Measurements from ENCODE around the gene RNF217. TPM values are rescaled to one million over a fixed set of nuclear protein-coding genes. Genes with fewer than 3 reads are reported as not detected.

The RNF217 gene
- total RNA-seq, 2 experiments from 2014 or later: 0.08 to 1.0 TPM

DNA sequence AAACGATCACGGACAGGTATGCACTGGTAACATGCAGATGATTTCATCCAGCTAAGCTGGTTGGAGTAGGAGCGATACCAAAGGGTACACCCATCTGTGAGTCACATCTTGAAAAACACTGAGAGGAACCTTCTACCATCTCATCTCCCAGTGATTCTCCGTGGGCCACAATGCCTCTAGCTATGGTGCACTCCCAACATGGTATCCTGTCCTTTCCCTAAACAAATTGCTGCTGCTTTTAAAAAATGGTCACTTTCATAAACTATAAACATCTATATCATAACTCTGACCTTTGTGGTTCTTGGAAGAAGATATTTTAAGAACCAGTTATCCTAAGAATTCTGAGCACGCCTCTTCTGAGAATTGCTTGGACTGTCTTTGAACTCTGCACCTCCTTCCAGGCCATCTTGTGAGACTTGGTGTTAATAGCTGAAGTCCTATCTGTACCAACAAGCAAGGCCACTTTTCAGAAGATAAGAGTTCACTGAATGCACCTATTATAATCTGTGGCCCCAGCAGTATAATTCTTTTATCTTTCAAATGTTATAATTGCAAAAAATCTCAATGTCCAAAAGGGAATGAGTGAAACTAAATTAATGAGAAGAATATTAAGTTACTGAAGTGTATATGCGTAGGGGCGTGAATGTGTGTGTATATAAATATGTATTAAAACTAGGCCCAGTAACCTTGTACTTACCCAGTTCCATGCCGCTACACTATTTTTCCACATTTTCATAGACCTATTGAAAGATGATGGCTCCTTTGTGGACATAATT lies 120.9 kb downstream of the RNF217 start:
- Mint-ChIP-seq H3K27me3 (peaks cover 5% of the 10 kb centered on the region), H3K4me1 (no peaks in the 10 kb centered on the region), H3K9me3 (no peaks in the 10 kb centered on the region), H3K4me3 (no peak overlapping the region), H3K36me3 (no peaks in the 10 kb centered on the region), H3K27ac (no peak overlapping the region)
- POLR2A ChIA-PET: no interaction called here
- ATAC-seq (ENCODE audit: low read depth) (no peak), DNase-seq (no peak)

DNA sequence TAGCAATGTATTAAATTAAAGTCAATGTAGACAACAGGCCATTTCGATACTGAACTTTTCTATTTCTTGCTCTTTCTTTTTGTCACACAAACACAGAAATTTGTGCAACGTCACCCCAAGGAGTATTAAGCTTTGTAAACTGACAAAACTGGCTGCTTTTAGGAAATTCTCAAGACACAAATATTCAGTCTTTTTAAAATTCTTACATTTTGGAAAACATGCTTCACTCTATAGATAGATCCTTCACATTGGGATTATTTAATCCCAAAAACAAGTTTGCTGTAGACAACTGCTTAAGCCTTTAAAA lies 121.4 kb downstream of the RNF217 start:
- H3K4me3 Mint-ChIP-seq: no peak overlapping the region
- peaks cover 5% of the 10 kb centered on the region for H3K27me3 Mint-ChIP-seq
- no peaks in the 10 kb centered on the region for H3K36me3 Mint-ChIP-seq
- H3K27ac Mint-ChIP-seq: no peak overlapping the region
- H3K4me1 Mint-ChIP-seq: no peaks in the 10 kb centered on the region
- POLR2A ChIA-PET: no interaction called here
- DNase-seq (no peak), ATAC-seq (ENCODE audit: low read depth) (no peak)
- no peaks in the 10 kb centered on the region for H3K9me3 Mint-ChIP-seq

DNA sequence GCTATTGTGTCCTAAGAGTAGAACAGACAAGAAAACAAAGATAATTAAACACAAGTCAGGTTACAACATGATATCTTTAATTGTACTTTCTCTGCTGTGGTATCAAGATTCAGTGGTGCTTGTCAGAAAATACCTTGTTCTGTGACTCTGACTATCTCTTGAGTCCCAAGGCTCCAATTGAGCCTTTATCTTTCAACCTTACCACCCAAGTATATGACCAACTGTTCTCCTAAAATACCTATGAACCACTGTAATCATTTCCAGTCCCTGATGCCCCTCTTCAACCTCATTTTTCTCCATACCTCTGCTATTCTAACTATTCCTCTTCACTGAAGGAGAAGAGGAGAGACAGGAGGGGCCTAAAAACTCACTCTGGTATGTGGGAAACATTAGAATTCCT lies 124.5 kb downstream of the RNF217 start:
- POLR2A ChIA-PET: no interaction called here
- H3K27me3 Mint-ChIP-seq: peaks cover 2% of the 10 kb centered on the region
- no peak overlapping the region for H3K27ac Mint-ChIP-seq
- H3K4me3 Mint-ChIP-seq: no peak overlapping the region
- H3K4me1 Mint-ChIP-seq: no peaks in the 10 kb centered on the region
- no peak for DNase-seq
- H3K9me3 Mint-ChIP-seq: no peaks in the 10 kb centered on the region
- ATAC-seq (ENCODE audit: low read depth): no peak
- H3K36me3 Mint-ChIP-seq: no peaks in the 10 kb centered on the region

DNA sequence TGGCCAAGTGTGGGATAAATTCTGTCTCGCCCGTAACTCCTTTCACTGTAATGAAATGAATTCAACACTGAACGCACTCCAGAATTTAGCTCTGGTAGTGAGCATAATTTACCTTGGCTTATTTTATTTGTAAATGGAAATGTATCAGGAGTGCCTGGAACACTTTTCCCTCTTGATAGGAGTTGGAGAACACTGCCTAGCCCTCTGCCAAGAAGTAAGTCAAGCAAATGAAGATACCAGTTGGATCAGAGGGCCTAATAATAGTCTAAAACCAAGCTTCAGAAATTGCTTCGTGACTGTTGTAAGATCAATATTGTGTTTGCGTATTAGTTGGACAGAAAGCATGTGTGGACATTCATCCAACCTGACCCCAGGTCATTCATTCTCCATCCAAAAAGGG lies 126.7 kb downstream of the RNF217 start:
- Mint-ChIP-seq H3K4me3 (no peak overlapping the region), H3K36me3 (no peaks in the 10 kb centered on the region), H3K9me3 (no peaks in the 10 kb centered on the region), H3K4me1 (no peaks in the 10 kb centered on the region), H3K27me3 (peaks cover 4% of the 10 kb centered on the region), H3K27ac (no peak overlapping the region)
- POLR2A ChIA-PET: no interaction called here
- ATAC-seq (ENCODE audit: low read depth) (no peak), DNase-seq (no peak)

DNA sequence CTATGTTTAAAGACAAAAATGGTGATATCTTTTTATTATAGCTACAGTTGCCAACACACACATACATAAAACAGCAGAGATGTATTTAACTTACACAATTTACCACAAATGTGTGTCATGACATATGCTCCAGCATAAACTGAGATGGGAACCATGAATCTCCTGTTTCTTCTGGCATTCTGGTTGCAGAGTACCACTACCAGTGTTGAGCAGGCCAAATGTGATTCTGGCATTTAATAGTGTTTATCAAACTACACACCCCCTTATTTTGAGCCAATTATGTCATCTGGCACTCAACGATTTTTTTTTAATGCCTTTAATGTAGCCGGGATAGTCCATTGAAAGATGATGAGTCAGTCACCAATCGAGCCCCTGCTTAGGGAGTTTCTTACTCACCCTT lies 132.3 kb downstream of the RNF217 start:
- H3K36me3 Mint-ChIP-seq: no peaks in the 10 kb centered on the region
- peaks cover 17% of the 10 kb centered on the region for H3K27me3 Mint-ChIP-seq
- no peak overlapping the region for H3K4me3 Mint-ChIP-seq
- H3K27ac Mint-ChIP-seq: no peak overlapping the region
- H3K9me3 Mint-ChIP-seq: no peaks in the 10 kb centered on the region
- H3K4me1 Mint-ChIP-seq: no peaks in the 10 kb centered on the region
- ATAC-seq (ENCODE audit: low read depth): no peak
- POLR2A ChIA-PET: no interaction called here
- DNase-seq: no peak

DNA sequence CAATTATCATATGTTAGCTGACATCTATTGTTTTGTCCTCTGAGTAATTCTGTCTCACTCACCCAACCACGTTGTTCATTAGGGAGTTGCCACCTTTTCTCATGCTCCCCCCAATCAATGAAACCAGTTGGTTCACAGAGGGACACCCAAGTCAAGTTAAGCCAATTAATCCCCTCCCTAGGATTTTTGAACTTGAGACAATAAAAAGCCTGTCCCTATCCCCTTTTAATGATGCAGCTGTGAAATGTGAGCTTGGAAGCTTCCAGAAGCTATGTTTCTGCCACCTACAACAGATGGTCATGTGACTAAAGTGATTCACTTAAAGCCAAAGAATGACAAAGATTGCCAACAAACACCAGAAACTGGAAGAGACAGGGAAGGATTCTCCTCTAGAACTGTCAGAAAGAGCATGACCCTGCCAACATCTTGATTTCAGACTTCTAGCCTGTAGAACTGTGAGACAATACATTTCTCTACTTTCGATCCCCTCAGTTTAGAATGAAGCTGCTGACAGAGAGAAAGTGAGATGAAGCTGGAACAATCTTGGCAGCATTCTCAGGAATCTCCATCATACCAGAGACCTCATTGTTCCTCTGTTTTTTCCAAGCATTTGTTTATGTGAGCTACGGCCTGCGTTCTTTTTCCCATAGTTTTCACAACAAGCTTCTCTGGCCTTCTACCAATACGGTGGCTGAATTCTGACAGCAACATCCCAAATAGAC lies 133.5 kb downstream of the RNF217 start:
- H3K4me3 Mint-ChIP-seq: no peak overlapping the region
- H3K36me3 Mint-ChIP-seq: no peaks in the 10 kb centered on the region
- H3K4me1 Mint-ChIP-seq: peaks cover 2% of the 10 kb centered on the region
- no peak for ATAC-seq (ENCODE audit: low read depth)
- no peak overlapping the region for H3K27ac Mint-ChIP-seq
- no peak for DNase-seq
- POLR2A ChIA-PET: no interaction called here
- H3K9me3 Mint-ChIP-seq: no peaks in the 10 kb centered on the region
- H3K27me3 Mint-ChIP-seq: peaks cover 23% of the 10 kb centered on the region

DNA sequence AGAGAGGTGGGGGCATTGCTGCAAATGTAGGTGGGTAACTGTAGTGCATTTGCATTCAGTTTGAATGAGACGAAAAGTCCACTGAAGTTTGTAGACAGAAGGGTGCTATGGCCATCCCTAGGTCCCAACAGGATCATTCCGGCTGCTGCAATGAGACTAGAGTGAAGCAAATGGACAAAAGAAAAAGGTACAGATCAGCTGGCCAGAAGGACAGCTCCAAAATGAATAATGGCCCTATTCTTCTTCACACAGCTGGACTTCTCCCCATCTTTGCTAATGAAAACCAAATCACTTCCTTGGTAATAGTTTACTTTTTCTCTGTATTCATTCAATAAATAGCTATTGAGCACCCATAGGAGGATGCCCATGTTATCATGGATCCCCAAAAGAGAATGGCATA lies 134.9 kb downstream of the RNF217 start:
- no peak for ATAC-seq (ENCODE audit: low read depth)
- Mint-ChIP-seq H3K27me3 (peaks cover 21% of the 10 kb centered on the region), H3K9me3 (no peaks in the 10 kb centered on the region), H3K36me3 (no peaks in the 10 kb centered on the region), H3K4me3 (no peak overlapping the region), H3K4me1 (peaks cover 2% of the 10 kb centered on the region), H3K27ac (no peak overlapping the region)
- no peak for DNase-seq
- POLR2A ChIA-PET: no interaction called here

DNA sequence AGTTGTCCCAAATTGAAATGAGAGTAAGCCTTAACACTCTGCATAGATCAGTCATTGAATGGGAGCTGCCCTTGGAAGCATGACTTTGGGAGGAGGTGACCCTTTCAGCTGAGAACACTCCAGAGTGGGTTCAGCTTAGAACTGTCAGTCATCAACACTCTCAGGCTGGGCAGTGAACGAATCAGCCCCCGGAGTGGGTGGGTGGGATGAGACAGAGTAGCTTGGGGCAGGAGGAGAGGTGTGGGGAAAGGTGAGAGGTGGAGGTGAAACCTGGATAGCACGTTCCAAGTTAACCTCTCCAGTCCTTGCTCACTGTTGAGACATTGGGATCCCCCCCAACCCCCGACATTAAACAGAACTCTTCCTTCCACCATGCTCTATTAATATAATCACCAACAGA lies 136.0 kb downstream of the RNF217 start:
- no peak for DNase-seq
- ATAC-seq (ENCODE audit: low read depth): no peak
- no peaks in the 10 kb centered on the region for H3K36me3 Mint-ChIP-seq
- no peaks in the 10 kb centered on the region for H3K9me3 Mint-ChIP-seq
- peaks cover 24% of the 10 kb centered on the region for H3K27me3 Mint-ChIP-seq
- no peak overlapping the region for H3K4me3 Mint-ChIP-seq
- no peak overlapping the region for H3K27ac Mint-ChIP-seq
- H3K4me1 Mint-ChIP-seq: peaks cover 2% of the 10 kb centered on the region
- POLR2A ChIA-PET: no interaction called here

DNA sequence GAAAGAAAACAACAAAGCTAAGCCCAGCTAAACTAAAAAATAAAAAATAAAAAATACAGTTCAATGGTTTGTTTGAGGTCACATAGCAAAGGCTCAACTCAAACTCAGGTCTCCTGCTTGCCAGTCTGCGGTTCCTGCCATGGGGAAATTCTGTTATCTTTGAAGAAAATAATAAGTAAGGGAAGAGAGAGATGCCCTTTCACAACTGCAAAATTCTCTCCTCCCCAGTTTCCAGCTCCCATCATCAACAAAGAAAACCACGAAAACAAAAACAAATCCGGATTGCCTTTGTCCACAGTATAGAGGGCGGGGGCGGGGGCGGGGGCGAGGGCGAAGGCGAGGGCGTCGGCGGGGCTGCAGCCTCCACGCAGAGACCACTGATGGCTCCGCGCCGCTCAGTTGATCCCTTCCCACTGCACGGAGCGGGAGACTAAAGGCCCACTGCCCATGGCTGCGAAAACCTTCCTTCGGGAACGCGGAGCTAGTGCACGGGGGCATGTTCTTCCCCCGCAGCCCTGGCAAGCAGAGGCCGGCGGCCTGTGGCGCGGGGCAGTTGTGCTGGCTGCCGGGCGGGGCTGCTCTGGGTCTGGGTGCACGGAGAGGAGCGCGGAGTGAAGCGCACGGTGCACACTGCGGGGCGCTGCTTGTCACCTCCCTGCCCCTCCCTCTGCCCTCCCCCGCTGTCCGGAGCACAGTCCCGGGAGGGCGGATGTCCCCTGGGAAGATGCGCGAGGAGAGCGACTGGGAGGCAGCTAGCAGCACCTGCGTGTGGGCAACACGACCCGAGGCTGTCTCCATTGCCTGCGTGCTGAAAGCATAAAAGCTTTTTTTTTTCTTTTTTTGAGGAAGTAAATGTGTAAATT lies 137.2 kb downstream of the RNF217 start:
- H3K9me3 Mint-ChIP-seq: no peaks in the 10 kb centered on the region
- peaks cover 2% of the 10 kb centered on the region for H3K4me1 Mint-ChIP-seq
- no peaks in the 10 kb centered on the region for H3K36me3 Mint-ChIP-seq
- DNase-seq (peak; percentile 45), ATAC-seq (ENCODE audit: low read depth) (peak; percentile 89)
- peak overlapping the region; percentile 68 for H3K4me3 Mint-ChIP-seq
- POLR2A ChIA-PET: no interaction called here
- H3K27ac Mint-ChIP-seq: no peak overlapping the region
- H3K27me3 Mint-ChIP-seq: peaks cover 24% of the 10 kb centered on the region

DNA sequence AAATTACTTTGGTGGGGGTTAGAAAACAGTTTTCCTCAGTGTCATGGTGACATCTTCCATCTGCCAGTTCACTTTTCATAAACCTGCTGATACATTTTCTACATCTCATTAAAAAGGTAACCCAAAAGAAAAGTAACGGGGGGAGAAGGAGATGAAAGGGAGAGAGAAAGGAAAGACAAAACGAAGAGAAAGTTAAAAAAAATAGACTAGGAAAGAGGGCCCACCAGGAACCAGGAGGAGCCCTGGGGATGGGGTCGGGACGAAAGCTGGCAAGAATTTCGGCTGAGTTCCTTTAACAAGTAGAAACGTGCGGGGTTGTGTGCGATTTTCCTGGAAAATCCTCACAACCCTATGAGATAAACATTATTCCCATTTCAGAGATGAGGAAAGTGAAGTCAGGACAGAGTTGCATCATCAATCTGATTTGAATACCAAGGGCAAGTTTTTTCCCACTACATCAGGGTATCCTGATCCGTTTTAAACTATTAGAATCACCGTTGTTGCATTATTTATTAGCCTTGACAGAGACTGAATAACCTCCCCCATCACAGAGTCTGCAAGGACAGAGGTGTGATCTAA lies 137.9 kb downstream of the RNF217 start:
- ATAC-seq (ENCODE audit: low read depth): no peak
- peak overlapping the region; percentile 68 for H3K4me3 Mint-ChIP-seq
- H3K27ac Mint-ChIP-seq: no peak overlapping the region
- H3K27me3 Mint-ChIP-seq: peaks cover 24% of the 10 kb centered on the region
- POLR2A ChIA-PET: no interaction called here
- H3K4me1 Mint-ChIP-seq: peaks cover 2% of the 10 kb centered on the region
- no peak for DNase-seq
- H3K36me3 Mint-ChIP-seq: no peaks in the 10 kb centered on the region
- H3K9me3 Mint-ChIP-seq: no peaks in the 10 kb centered on the region

DNA sequence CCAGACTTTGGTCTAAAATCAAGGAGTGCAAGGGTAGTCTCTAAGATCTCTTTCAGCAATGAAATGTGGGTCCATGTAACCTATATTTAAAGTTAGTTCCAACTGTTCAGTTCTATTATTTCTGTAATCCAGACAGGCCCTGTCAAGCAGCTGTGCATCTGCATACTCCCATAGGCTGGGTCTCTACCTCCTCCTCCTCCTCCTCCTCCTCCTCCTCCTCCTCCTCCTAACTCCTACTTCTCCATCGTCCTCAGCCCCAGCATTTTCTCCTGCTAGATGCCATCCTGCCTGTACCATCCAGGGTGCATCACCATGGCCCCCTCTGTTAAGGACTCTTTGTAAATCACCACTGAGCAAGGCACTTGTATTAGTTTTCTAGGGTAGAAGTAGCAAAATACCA lies 138.9 kb downstream of the RNF217 start:
- peak overlapping the region; percentile 26 for H3K4me3 Mint-ChIP-seq
- peaks cover 24% of the 10 kb centered on the region for H3K27me3 Mint-ChIP-seq
- H3K4me1 Mint-ChIP-seq: peaks cover 2% of the 10 kb centered on the region
- no peaks in the 10 kb centered on the region for H3K9me3 Mint-ChIP-seq
- H3K36me3 Mint-ChIP-seq: no peaks in the 10 kb centered on the region
- DNase-seq (no peak), ATAC-seq (ENCODE audit: low read depth) (no peak)
- POLR2A ChIA-PET: no interaction called here
- H3K27ac Mint-ChIP-seq: no peak overlapping the region

DNA sequence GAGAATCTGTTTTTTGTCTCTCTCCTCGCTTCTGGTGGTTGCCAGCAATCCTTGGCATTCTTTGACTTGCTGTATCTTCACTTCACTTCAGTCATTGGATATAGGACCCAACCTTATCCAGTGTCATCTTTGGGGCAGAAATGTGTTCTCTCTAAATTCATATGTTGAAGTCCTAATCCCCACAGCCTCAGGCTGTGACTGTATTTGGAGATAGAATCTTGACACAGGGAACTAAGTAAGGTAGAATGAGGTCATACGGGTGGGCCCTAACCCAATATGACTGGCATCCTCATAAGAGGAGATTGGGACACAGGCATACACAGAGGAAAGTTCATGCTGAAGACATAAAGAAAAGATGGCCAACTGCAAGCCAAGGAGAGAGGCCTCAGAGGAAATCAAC lies 139.4 kb downstream of the RNF217 start:
- H3K27me3 Mint-ChIP-seq: peaks cover 24% of the 10 kb centered on the region
- H3K4me1 Mint-ChIP-seq: peaks cover 2% of the 10 kb centered on the region
- DNase-seq: no peak

DNA sequence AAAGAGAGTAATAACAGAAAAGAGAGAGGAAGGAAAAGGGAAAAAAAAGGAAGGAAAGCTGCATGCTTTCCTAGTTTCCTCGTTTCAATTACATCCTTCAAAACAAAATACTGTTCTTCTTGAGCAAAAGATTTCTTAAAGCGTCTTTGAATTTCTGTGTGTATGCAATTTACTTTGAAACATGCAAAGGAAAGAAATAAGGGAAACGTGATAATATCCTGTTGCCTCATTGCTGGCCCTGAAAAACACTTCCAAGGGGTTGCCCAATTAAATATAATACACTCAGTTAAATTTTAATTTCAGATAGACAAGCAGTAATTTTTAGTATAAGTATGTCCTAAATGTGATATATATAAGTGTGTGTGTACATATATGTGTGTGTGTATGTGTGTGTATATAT lies 140.2 kb downstream of the RNF217 start:
- H3K9me3 Mint-ChIP-seq: no peaks in the 10 kb centered on the region
- H3K4me3 Mint-ChIP-seq: no peak overlapping the region
- POLR2A ChIA-PET: no interaction called here
- H3K36me3 Mint-ChIP-seq: no peaks in the 10 kb centered on the region
- peaks cover 2% of the 10 kb centered on the region for H3K4me1 Mint-ChIP-seq
- no peak overlapping the region for H3K27ac Mint-ChIP-seq
- ATAC-seq (ENCODE audit: low read depth) (no peak), DNase-seq (no peak)
- peaks cover 24% of the 10 kb centered on the region for H3K27me3 Mint-ChIP-seq

More for the DNA sequence above, 139.4 kb downstream of the RNF217 start:
- no peak for ATAC-seq (ENCODE audit: low read depth)
- POLR2A ChIA-PET: no interaction called here
- H3K36me3 Mint-ChIP-seq: no peaks in the 10 kb centered on the region
- H3K4me3 Mint-ChIP-seq: no peak overlapping the region
- H3K9me3 Mint-ChIP-seq: no peaks in the 10 kb centered on the region
- H3K27ac Mint-ChIP-seq: no peak overlapping the region

Data from activated naive CD8-positive, alpha-beta T cell treated with anti-CD3 and anti-CD28 coated beads, Interleukin-2, amount 10 ng/mL, durations not matched to agents 7 days and 5 days (primary cell).